ENCODE results near the gene CDH2.

DNA sequence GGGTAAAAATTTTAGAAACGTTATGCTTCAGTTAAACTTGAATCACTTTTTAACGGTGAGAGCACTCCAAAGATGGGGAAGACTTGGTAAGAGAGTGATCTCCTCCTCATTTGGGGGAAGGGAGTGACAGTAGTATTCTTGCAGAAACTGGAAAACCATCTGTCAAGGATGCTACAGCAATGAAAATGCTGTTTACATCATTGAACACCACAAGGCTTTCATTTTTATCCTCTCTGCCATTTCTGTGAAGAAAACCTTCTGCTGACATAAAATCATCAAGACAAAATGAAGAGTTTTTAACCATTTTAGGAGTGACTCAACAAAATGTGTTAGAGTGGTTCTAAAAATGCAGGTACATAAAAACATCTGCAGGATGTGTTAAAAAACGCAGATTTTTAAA, 38.1 kb downstream of the CDH2 start:
- TF ChIP-seq POLR2AphosphoS5 (IDR thresholded peaks at IDR 0.05) (no peak), CTCF (IDR thresholded peaks at IDR 0.05) (no peak), POLR2A (IDR thresholded peaks at IDR 0.05) (no peak)

All from prostate gland (tissue), 2 donors.